DMS114 treated with DMSO at 0.1 percent for 48 hours (cell line): ENCODE measurements around the gene GAK.
"Not testable (repeated sequence)": the region's sequence is repeated elsewhere in the genome, so short reads cannot be mapped to it uniquely, and the experiment has no call there.

ENCODE experiments used
- DNase-seq: peaks from one replicate; lab custom pipeline; 2025; ENCODE audit not compliant: unreplicated experiment; lab: John Stamatoyannopoulos, UW

GAK gene

DNA sequence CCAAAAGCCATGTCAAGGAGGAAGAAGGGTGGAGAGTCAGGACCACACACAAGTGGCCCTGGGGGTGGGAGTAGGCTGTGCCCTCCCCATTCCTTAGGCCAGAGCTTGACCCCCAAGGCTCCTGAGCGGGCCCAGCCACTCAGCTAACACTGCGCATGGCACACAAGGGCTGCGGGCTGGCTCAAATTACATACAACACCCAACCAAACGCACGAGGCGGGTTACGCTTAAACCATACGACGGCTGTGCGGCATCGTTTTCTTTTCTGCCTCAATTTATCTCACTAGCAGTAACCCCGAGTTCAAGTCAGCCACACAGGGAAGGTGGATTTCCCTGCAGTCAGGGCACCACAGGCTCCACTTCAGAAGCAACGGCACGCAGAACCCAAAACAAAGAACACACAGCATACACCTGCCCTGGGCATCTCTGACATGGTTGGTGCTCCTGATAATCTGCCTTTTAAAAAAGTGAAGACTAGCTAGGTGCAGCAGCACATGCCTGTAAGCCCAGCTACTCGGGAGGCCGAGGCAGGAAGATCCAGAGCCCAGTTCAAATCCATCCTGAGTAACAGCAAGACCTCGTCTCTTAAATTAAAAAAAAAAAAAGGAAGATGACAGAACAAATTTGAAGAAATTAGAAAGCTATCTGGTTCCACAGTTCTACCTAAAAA lies 2.9 kb downstream of the GAK start:
- no peak for DNase-seq

DNA sequence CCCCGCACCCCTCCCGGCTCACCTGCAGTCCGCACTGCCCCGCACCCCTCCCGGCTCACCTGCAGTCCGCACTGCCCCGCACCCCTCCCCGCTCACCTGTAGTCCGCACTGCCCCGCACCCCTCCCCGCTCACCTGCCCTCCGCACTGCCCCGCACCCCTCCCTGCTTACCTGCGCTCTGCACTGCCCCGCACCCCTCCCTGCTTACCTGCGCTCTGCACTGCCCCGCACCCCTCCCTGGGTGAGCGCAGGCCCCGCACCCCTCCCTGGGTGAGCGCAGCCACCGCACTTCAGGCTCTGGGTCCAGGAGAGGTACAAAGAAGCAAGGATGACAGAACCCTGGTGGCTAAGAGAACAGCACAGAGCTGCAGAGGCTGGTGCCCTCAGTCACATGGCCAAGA lies 4.5 kb downstream of the GAK start:
- DNase-seq: not testable (repeated sequence)

DNA sequence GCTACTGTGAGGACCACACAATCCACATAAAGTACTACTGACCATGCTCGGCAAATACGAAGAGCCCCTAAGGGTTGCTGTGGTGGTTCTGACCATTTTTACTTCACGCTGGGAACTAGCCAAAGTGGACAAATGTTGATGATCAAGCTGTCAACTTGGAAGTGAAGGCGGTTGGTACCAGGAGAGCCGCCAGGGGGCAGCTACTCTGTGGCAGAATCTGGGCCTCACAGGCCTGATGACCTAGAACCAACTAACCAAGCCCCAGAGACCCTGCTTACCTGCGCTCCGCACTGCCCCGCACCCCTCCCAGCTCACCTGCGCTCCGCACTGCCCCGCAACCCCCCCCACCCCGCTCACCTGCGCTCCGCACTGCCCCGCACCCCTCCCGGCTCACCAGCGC lies 5.6 kb downstream of the GAK start:
- DNase-seq: peak; percentile 11

DNA sequence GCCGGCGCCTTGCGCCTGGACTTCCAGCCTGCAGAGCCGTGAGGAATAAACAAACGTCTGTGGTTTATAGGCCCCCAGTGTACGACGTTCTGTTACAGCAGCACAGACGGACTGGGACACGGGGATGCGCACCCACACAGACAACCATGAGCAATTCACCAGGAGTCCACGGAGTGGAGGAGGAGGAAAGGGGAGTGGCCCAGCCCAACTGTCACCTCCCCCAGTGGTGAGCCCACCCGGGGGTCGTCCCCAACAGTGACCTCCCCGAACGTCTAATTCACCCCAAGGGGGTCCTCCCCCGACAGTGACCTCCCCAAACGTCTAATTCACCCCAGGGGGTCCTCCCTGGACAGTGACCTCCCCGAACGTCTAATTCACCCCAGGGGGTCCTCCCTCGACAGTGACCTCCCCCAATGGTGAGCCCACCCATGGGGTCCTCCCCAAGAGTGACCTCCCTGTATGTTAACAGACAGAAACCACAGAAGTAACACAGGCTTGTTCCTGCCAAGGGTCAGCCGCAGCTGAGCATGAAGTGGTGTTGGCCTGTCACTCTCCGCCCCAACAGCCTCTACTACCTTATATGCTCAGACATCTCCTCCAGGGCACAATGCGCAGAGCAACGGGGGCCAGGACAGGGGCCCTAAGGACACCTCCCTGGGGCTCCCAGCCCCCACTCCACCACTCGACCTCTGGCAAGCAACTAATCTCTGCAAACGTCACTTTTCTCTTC lies 6.2 kb downstream of the GAK start:
- no peak for DNase-seq

- no peak for DNase-seq
These were observed 6.9 kb downstream of the GAK start for GRCh38 chr4:925171-925570.

DNA sequence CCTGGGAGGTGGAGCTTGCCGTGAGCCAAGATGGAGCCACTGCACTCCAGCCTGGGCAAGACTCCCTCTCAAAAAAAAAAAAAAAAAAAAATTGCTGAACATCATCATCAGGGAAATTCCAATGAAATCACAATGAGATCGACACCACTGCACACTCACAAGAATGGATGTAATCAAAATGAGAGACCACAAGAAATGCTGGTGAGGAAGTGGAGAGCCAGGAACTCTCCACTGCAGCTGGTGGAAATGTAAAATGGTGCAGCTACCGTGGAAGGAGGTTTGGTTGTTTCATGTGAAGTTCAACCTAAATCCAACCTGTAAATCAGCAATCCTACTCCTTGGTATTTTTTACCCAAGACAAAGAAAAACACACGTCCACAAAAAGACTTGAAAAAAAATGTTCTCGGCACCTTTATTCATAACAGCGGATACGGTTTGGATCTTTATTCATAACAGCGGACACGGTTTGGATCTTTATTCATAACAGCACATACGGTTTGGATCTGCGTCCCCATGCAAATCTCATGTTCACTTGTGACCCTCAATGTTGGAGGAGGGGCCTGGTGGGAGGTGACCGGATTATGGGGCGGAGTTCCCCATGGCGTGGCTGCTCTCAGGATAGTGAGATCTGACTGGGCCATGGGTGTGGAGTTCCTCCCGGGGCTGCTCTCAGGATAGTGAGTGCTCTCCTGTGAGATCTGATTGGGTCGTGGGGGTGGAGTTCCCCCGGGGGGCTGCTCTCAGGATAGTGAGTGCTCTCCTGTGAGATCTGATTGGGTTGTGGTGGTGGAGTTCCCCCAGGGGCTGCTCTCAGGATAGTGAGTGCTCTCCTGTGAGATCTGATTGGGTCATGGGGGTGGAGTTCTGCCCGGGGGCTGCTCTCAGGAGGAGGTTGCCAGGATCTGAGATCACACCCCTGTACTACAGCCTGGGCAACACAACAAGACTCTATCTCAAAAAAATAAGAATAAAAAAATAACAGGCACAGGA lies 7.7 kb downstream of the GAK start:
- no peak for DNase-seq

DNA sequence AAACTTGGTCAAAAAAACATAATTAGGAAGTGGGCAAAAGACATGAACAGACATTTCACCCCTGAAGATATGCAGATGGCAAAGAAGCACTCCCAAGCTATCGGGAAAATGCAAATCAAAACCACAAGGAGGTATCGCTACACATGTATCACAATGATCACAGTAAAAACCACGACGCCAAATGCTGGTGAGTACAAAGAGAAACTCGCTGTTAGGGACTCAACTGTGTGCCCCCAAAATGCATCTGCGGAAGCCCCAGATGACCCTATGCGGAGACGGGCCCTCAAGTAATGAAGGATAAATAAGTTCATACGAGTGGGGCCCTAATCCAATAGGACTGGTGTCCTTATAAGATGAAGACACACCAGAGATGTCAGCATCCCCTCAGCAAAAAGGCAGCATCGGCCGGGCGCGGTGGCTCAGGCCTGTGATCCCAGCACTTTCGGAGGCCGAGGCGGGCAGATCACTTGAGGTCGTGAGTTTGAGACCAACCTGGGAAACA lies 10.2 kb downstream of the GAK start:
- no peak for DNase-seq

GRCh38 chr4:919004-919680 lies 13.0 kb downstream of the GAK start:
- not testable (repeated sequence) for DNase-seq

- DNase-seq: not testable (repeated sequence)
These were observed 13.5 kb downstream of the GAK start for GRCh38 chr4:918591-918990.

DNA sequence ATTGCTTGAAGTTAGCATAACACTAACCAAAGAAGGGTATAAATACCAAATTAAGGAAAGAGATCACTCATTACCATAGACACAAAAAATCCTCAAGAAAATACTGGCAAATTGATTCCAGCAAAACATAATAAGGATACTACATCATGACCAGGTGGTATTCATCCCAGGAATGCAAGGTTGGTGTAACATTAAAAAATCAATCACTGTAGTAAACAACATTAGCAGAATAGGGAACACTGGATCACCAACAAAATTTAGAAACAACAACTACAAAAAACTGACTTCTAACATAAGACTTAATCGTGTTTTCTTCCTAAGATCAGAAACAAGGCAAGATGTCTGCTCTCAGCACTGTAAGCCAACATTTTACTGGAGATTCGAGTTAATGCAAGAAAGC lies 14.1 kb downstream of the GAK start:
- DNase-seq: no peak

DNA sequence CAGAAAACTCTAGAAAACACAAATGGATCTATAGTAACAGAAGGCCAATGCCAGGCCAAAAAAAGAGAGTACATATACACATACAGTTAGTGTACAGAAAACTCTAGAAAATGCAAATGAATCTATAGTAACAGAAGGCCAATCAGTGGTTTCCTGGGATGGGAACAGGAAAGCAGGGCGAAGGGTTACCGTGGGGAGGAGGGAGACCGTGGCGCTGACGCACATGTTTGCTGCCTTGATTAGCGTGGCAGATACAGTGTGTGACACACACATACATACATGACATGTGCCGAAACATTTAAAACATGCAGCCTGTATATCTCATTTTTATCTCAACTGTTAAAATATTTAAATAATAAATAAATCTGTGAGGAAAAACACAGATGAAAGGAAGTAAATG lies 14.7 kb downstream of the GAK start:
- DNase-seq: no peak

DNA sequence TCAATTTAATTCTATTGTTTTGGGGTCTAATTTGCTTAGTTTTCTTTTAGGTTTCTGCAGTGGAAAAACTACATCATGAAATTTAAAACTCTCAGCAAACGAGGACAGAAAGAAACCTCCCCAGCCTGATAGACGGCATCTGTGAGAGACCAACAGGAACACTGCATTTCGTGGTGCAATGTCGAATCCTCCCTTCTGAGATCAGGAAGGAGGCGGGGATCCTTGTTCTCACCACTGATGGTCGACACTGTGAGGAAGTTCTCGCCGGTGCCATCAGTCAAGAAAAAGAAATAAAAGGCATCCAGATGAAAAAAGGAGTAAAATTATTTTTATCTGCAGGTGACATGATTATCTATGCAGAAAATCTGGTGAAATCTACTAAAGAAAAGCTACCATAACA lies 16.5 kb downstream of the GAK start:
- no peak for DNase-seq

DNA sequence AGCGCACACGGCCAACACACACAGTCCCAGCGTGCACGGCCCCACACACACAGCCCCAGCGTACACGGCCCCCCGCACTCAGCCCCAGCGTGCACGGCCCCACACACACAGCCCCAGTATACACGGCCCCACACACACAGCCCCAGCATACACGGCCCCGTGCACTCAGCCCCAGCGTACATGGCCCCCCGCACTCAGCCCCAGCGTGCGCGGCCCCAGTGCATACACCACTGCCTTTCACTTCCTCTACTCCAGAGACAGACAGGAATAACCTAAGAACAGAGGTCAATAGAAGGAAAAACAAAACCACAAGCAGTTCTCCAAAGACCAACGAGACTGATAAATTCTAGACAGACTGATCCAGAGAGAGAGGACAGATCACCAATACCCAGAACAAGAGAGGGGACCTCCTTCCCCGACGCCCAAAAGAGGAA lies 17.1 kb downstream of the GAK start:
- no peak for DNase-seq

- no peak for DNase-seq
These were observed 17.6 kb downstream of the GAK start for GRCh38 chr4:914531-914930.

DNA sequence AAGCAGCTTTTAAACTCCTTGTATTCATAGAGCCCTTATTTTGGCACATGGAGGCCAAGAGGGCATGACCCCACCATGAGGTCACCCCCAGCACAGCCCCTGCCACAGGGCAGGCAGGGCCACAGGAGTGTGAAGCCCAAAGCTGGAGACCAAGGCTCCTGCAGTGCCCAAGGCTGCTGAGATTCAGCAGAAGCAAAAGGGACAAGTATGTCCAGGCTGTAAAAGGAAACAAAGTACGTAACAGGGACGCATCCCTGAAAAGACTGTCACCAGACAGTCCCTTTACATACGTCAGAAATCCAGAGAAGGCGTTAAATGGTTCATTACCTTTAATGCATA lies 18.9 kb downstream of the GAK start:
- DNase-seq: no peak

GRCh38 chr4:912548-913279 lies 19.4 kb downstream of the GAK start:
- no peak for DNase-seq

DNA sequence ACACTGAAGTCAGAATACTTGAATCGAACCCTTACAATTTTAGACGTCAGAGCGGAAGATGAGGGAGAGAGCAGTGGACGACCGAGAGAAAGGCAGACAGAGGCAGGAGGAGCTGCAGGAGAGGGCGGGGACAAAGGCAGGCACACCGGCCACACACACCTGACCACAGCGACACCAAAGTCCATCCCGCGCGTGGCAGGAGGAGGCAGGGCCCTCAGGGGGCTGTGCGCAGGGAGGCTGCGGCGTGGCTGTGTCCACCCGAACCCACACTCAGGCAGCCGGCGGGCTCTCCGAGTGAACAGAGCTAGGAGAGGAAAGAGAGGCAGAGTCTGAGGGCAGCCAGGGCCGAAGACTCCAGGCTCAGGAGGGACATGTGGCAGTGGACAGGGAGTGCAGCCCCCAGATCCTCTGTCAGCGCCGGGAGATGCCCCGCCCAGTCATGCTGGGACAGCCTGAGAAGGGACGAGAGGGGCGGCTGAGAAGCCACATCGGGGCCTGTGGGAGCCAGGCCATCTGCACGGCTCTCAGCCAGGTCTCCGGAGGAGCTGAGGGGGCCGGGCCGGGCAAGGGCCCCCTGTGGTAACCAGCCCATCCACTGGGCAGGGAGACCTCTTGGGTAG lies 20.1 kb downstream of the GAK start:
- DNase-seq: no peak

DNA sequence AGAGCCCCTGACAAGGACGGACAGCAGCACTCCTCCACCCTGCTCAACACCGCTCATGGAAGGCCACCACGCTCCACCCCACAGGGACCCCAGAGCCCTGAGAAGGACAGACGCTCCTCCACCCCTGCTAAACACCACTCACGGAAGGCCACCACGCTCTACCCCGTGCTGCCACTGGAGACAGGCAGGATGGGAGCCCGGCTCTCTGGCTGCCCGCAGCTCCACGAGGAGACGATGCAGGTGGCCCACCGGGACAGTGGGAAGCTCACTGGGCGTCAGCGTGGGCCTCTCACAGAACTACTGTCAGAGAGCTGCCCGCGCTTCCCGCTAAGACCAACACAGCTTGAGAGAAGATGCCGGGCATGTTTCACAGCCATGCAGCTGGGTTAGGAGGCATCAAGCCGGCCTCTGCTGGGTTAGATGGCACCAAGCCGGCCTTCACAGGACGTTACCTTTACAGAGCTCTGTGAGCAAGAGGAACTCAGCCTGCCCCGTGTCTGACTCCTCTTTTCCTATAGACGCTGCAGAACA lies 20.8 kb downstream of the GAK start:
- DNase-seq: no peak

DNA sequence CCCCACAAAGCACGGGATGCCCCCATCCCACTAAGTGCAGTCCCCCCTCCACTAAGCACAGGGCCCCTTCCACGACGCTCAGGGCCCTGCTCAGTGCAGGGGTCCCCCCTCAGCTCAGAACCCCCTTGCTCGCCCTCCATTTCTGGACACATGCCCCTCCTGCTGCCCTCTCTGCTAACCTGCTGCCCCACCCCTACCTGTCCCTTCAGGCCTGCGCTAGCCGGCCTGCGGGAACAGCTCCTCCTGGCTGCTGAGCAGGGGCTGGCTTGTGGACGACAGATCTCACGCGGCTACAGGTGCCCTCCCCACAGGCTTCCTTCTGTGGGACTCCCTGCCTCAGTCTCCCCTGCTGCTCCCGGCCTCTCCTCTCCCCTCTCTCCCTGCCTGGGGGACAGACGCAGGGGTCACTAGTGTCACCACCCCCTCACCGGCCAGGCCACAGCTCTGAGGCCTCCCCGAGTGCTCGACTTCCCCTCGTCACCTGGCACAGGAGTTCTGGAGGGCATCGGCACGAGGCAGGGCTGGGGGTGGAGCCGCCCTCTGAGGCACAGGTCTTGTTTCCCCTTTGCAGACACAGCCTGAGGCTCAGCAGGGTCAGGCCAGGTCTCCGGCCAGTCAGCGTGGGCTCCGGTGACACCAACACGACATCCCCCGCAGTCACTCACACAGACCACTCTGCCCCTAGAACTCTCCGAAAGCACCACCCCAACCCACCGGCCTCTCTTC lies 21.6 kb downstream of the GAK start:
- DNase-seq: no peak
